Measurements from ENCODE around the gene BCL2L15. TPM values are rescaled to one million over a fixed set of nuclear protein-coding genes. Genes with fewer than 3 reads are reported as not detected.
A peak's percentile ranks its signal among the peaks of the same experiment; 100 is the strongest.

The BCL2L15 gene
- total RNA-seq, 5 donors from 2014 or later (not counting 1 experiment from before 2014, with no cell fraction given), result 1.2 to 5.8 (median 1.7) TPM

DNA sequence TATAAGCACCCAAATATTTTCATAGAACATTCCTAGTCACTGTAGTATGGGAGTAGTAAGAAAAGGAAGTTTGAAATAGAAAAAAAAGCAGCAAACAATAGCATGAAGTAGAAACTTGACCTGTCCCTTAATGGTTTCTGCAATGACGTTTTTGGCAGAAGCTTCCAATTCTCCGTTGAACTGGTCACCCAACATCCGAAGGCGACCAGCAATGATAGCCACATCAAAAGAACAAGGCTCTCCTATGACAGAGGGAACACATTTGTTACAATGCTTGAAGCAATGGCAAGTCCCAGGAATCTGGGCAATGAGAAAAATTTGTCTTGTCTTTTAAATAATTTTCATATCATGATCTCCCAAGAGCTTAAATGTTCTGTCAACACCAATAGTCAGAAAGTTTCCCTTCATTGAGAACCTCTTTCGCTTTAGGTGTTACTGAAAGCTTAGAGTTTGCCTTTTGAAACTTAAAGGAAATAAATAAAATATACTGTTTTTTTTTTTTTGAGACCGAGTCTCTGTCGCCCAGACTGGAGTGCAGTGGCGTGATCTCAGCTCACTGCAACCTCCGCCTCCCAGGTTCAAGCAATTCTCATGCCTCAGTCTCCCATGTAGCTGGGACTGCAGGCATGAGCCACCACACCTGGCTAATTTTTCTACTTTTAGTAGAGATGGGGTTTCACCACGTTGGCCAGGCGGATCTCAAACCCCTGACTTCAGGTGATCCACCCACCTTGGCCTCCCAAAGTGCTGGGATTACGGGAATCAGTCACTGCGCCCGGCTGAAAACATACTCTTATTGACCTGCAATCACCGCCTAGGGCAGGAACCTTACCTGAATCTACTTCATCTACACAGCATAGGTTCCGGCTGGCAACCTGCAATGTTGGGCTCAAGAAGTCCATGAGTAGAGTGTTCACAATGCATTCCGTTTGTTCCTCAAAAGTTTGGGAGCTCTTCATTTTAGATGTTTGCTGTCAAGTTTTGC is 672 bp downstream of the BCL2L15 start:
- ChIA-PET POLR2A (interaction anchor here in 1 of 2 donors (0.7 to 1.1 kb wide), 2 partner anchors 11 to 16 kb away, joined by 4 read pairs; no protein-coding TSS in a partner anchor), CTCF (interaction anchor here (0.6 to 0.7 kb wide), 3 partner anchors 16 to 62 kb away, joined by 3 to 8 read pairs (median 3); no protein-coding TSS in a partner anchor)
- WGBS (ENCODE audit: insufficient coverage), result 83% methylated on average over 6 of the region's 17 CpGs
- Histone ChIP-seq H3K36me3 (ENCODE audit: control insufficient read depth in 2 of 2, extremely low read depth in 1 of 2, insufficient read depth in 1 of 2, low read length in 1 of 2) (peaks cover 0 to 6% of the 10 kb centered on the region in 2 donors), H3K4me3 (ENCODE audit: control insufficient read depth in 1 of 2, extremely low read depth in 1 of 2, low read length in 1 of 2) (no peak overlapping the region), H3K4me1 (ENCODE audit: control insufficient read depth in 1 of 2, extremely low read depth in 1 of 2, insufficient read depth in 2 of 2, low read length in 2 of 2) (peaks cover 2 to 6% of the 10 kb centered on the region in 2 experiments), H3K27ac (ENCODE audit: low read length) (no peak overlapping the region), H3K27me3 (replicated peaks in 1 of 2; ENCODE audit: control insufficient read depth in 2 of 2, extremely low read depth in 1 of 2, insufficient read depth in 2 of 2, low read length in 1 of 2) (no peaks in the 10 kb centered on the region), H3K9me3 (no peaks in the 10 kb centered on the region)
- H3K4me1 Mint-ChIP-seq, result peaks cover 16 to 38% (median 21%) of the 10 kb centered on the region in 3 donors
- ATAC-seq (replicated peaks in 1 of 4) (no peak), DNase-seq (no peak)
- peak overlapping the region in 1 of 3 donors; percentile 74 for H3K4me3 Mint-ChIP-seq
- no peaks in the 10 kb centered on the region for H3K27me3 Mint-ChIP-seq
- peak overlapping the region; percentile 44 to 76 for H3K27ac Mint-ChIP-seq
- H3K9me3 Mint-ChIP-seq, result no peaks in the 10 kb centered on the region
- peaks cover 6% of the 10 kb centered on the region for H3K36me3 Mint-ChIP-seq

DNA sequence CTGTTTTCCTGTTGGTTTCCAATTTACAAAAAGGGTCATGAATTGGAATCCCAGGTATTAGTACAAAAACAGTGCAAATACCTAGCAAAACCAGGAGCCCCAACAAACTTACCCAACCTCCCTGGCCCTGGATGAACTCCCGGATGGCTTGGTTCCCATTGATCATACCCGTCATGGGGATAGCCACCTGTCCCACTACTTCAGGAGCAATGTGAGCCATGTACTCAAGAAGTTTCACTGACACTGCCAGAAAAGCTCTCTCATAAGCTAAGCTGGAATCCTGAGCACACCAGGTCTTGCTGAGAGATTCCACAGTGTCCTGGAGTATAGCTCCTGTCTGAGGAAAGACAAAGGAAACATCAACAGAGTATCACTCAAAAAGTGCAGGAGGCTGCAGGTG is 5.7 kb downstream of the BCL2L15 start:
- H3K4me1 Mint-ChIP-seq, result peaks cover 35 to 56% (median 36%) of the 10 kb centered on the region in 3 donors
- POLR2A ChIA-PET, result interaction anchor here (0.6 to 1.4 kb wide), 3 partner anchors 8 to 22 kb away, joined by 3 to 5 read pairs (median 4); partner anchors contain the start of gene AP4B1 (in 1 of the 2)
- Histone ChIP-seq H3K4me1 (ENCODE audit: control insufficient read depth in 1 of 2, extremely low read depth in 1 of 2, insufficient read depth in 2 of 2, low read length in 2 of 2) (peaks cover 5 to 18% of the 10 kb centered on the region in 2 experiments), H3K27me3 (replicated peaks in 1 of 2; ENCODE audit: control insufficient read depth in 2 of 2, extremely low read depth in 1 of 2, insufficient read depth in 2 of 2, low read length in 1 of 2) (no peaks in the 10 kb centered on the region), H3K9me3 (no peaks in the 10 kb centered on the region), H3K4me3 (ENCODE audit: control insufficient read depth in 1 of 2, extremely low read depth in 1 of 2, low read length in 1 of 2) (no peak overlapping the region), H3K27ac (ENCODE audit: low read length) (no peak overlapping the region), H3K36me3 (ENCODE audit: control insufficient read depth in 2 of 2, extremely low read depth in 1 of 2, insufficient read depth in 1 of 2, low read length in 1 of 2) (no peaks in the 10 kb centered on the region)
- no peaks in the 10 kb centered on the region for H3K27me3 Mint-ChIP-seq
- DNase-seq, result no peak
- no peak overlapping the region for H3K27ac Mint-ChIP-seq
- H3K36me3 Mint-ChIP-seq, result peaks cover 6% of the 10 kb centered on the region
- CTCF ChIA-PET, result interaction anchor here in 1 of 2 donors (0.6 to 1.2 kb wide), 3 partner anchors 23 to 96 kb away, joined by 3 to 4 read pairs (median 3); partner anchors contain the start of gene AP4B1
- H3K4me3 Mint-ChIP-seq, result no peak overlapping the region
- no peak for ATAC-seq (replicated peaks in 1 of 4)
- no peaks in the 10 kb centered on the region for H3K9me3 Mint-ChIP-seq
- 100% methylated on average over 2 of the region's 2 CpGs for WGBS (ENCODE audit: insufficient coverage)

- DNase-seq, result no peak
- peaks cover 5 to 18% of the 10 kb centered on the region in 2 experiments for H3K4me1 ChIP-seq (ENCODE audit: control insufficient read depth in 1 of 2, extremely low read depth in 1 of 2, insufficient read depth in 2 of 2, low read length in 2 of 2)
- H3K9me3 ChIP-seq, result no peaks in the 10 kb centered on the region
- ATAC-seq (replicated peaks in 1 of 4), result no peak
- Mint-ChIP-seq H3K4me1 (peaks cover 43 to 65% (median 45%) of the 10 kb centered on the region in 3 donors), H3K27ac (no peak overlapping the region), H3K9me3 (no peaks in the 10 kb centered on the region), H3K36me3 (peaks cover 6% of the 10 kb centered on the region), H3K4me3 (no peak overlapping the region), H3K27me3 (no peaks in the 10 kb centered on the region)
- ChIA-PET CTCF (interaction anchor here in 1 of 2 donors (0.6 to 1.8 kb wide), 4 partner anchors 9 to 26 kb away, joined by 3 to 5 read pairs (median 4); partner anchors contain the start of gene AP4B1), POLR2A (interaction anchor here in 1 of 2 donors (0.6 kb wide), 1 partner anchor 50 kb away, joined by 3 read pairs; no protein-coding TSS in a partner anchor)
- whole genome bisulfite sequencing (ENCODE audit: insufficient coverage), result no CpG with 5 or more reads among the region's 4 CpGs
- H3K36me3 ChIP-seq (ENCODE audit: control insufficient read depth in 2 of 2, extremely low read depth in 1 of 2, insufficient read depth in 1 of 2, low read length in 1 of 2), result no peaks in the 10 kb centered on the region
- H3K4me3 ChIP-seq (ENCODE audit: control insufficient read depth in 1 of 2, extremely low read depth in 1 of 2, low read length in 1 of 2), result no peak overlapping the region
- H3K27ac ChIP-seq (ENCODE audit: low read length), result peak overlapping the region; percentile 20
- no peaks in the 10 kb centered on the region for H3K27me3 ChIP-seq (replicated peaks in 1 of 2; ENCODE audit: control insufficient read depth in 2 of 2, extremely low read depth in 1 of 2, insufficient read depth in 2 of 2, low read length in 1 of 2)
Measured at GRCh38 chr1:113879739-113880038, 7.7 kb downstream of the BCL2L15 start.

GRCh38 chr1:113876176-113876575 is 11.2 kb downstream of the BCL2L15 start:
- no peak for ATAC-seq (replicated peaks in 1 of 4)
- H3K36me3 ChIP-seq (ENCODE audit: control insufficient read depth in 2 of 2, extremely low read depth in 1 of 2, insufficient read depth in 1 of 2, low read length in 1 of 2), result no peaks in the 10 kb centered on the region
- no peak overlapping the region for H3K4me3 Mint-ChIP-seq
- no peak for DNase-seq
- CTCF ChIA-PET, result interaction anchor here in 1 of 2 donors (1.0 to 1.3 kb wide), 3 partner anchors 25 to 28 kb away, joined by 3 to 4 read pairs (median 3); partner anchors contain the start of gene AP4B1
- H3K4me1 ChIP-seq (ENCODE audit: control insufficient read depth in 1 of 2, extremely low read depth in 1 of 2, insufficient read depth in 2 of 2, low read length in 2 of 2), result peaks cover 28 to 35% of the 10 kb centered on the region in 2 experiments
- 96% methylated on average over 5 of the region's 5 CpGs for WGBS (ENCODE audit: insufficient coverage)
- no peaks in the 10 kb centered on the region for H3K9me3 ChIP-seq
- no peak overlapping the region for H3K27ac ChIP-seq (ENCODE audit: low read length)
- H3K9me3 Mint-ChIP-seq, result no peaks in the 10 kb centered on the region
- no peak overlapping the region for H3K27ac Mint-ChIP-seq
- no peaks in the 10 kb centered on the region for H3K27me3 Mint-ChIP-seq
- H3K4me3 ChIP-seq (ENCODE audit: control insufficient read depth in 1 of 2, extremely low read depth in 1 of 2, low read length in 1 of 2), result no peak overlapping the region
- no peaks in the 10 kb centered on the region for H3K36me3 Mint-ChIP-seq
- peaks cover 67 to 84% (median 75%) of the 10 kb centered on the region in 3 donors for H3K4me1 Mint-ChIP-seq
- POLR2A ChIA-PET, result interaction anchor here (0.6 to 1.4 kb wide), 4 partner anchors 16 to 55 kb away, joined by 3 to 12 read pairs (median 6); no protein-coding TSS in a partner anchor
- no peaks in the 10 kb centered on the region for H3K27me3 ChIP-seq (replicated peaks in 1 of 2; ENCODE audit: control insufficient read depth in 2 of 2, extremely low read depth in 1 of 2, insufficient read depth in 2 of 2, low read length in 1 of 2)

- DNase-seq, result peak in 1 of 35 experiments; percentile 22
- Histone ChIP-seq H3K9me3 (no peaks in the 10 kb centered on the region), H3K4me1 (ENCODE audit: control insufficient read depth in 1 of 2, extremely low read depth in 1 of 2, insufficient read depth in 2 of 2, low read length in 2 of 2) (peaks cover 26 to 36% of the 10 kb centered on the region in 2 experiments), H3K36me3 (ENCODE audit: control insufficient read depth in 2 of 2, extremely low read depth in 1 of 2, insufficient read depth in 1 of 2, low read length in 1 of 2) (no peaks in the 10 kb centered on the region), H3K4me3 (ENCODE audit: control insufficient read depth in 1 of 2, extremely low read depth in 1 of 2, low read length in 1 of 2) (no peak overlapping the region), H3K27ac (ENCODE audit: low read length) (no peak overlapping the region), H3K27me3 (replicated peaks in 1 of 2; ENCODE audit: control insufficient read depth in 2 of 2, extremely low read depth in 1 of 2, insufficient read depth in 2 of 2, low read length in 1 of 2) (no peaks in the 10 kb centered on the region)
- no CpG with 5 or more reads among the region's 2 CpGs for WGBS (ENCODE audit: insufficient coverage)
- Mint-ChIP-seq H3K9me3 (no peaks in the 10 kb centered on the region), H3K27ac (peak overlapping the region in 1 of 2 donors; percentile 67), H3K27me3 (no peaks in the 10 kb centered on the region), H3K36me3 (no peaks in the 10 kb centered on the region), H3K4me3 (no peak overlapping the region), H3K4me1 (peaks cover 64 to 82% (median 73%) of the 10 kb centered on the region in 3 donors)
- no peak for ATAC-seq (replicated peaks in 1 of 4)
- CTCF ChIA-PET, result interaction anchor here (0.6 to 1.3 kb wide), 3 partner anchors 25 to 153 kb away, joined by 3 read pairs; no protein-coding TSS in a partner anchor
- POLR2A ChIA-PET, result interaction anchor here (0.6 to 1.4 kb wide), 6 partner anchors 11 to 55 kb away, joined by 3 to 12 read pairs (median 5); no protein-coding TSS in a partner anchor
Measured at GRCh38 chr1:113875714-113876113, 11.7 kb downstream of the BCL2L15 start.

All from T-cell (primary cell).